DMS 273 (cell line): ENCODE data around the gene GAS2L2.
"Not testable (repeated sequence)": the region's sequence is repeated elsewhere in the genome, so short reads cannot be mapped to it uniquely, and the experiment has no call there.

Experiments used
- DNase-seq: peaks from one replicate; lab custom pipeline; 2025; ENCODE audit not compliant: unreplicated experiment; lab: John Stamatoyannopoulos, UW

The GAS2L2 gene

GRCh38 chr17:35773679-35774425 is 20.8 kb upstream of the GAS2L2 start:
- no peak for DNase-seq

- no peak for DNase-seq
Observed at GRCh38 chr17:35773129-35773528, 20.1 kb upstream of the GAS2L2 start.

- DNase-seq = no peak
Observed at GRCh38 chr17:35769895-35770486, 17.0 kb upstream of the GAS2L2 start.

GRCh38 chr17:35768797-35769196 is 15.8 kb upstream of the GAS2L2 start:
- no peak for DNase-seq

GRCh38 chr17:35766903-35767510 is 14.0 kb upstream of the GAS2L2 start:
- DNase-seq = peak; percentile 71

GRCh38 chr17:35766489-35766877 is 13.4 kb upstream of the GAS2L2 start:
- no peak for DNase-seq

GRCh38 chr17:35765756-35766488 is 12.9 kb upstream of the GAS2L2 start:
- no peak for DNase-seq

GRCh38 chr17:35765086-35765710 is 12.2 kb upstream of the GAS2L2 start:
- DNase-seq = no peak

- DNase-seq = peak; percentile 97
Observed at GRCh38 chr17:35764123-35764991, 11.3 kb upstream of the GAS2L2 start.

- DNase-seq = no peak
Observed at GRCh38 chr17:35763767-35764122, 10.7 kb upstream of the GAS2L2 start.

GRCh38 chr17:35761601-35762000 is 8.6 kb upstream of the GAS2L2 start:
- DNase-seq = no peak

- DNase-seq = no peak
Observed at GRCh38 chr17:35760587-35760986, 7.5 kb upstream of the GAS2L2 start, which contains the start of gene C17orf50. TSS of gene C17orf50 (plus strand) at chr17:35760887. CDS start at chr17:35760942, 55 bp downstream.

GRCh38 chr17:35757243-35757642 is 4.2 kb upstream of the GAS2L2 start:
- no peak for DNase-seq

GRCh38 chr17:35752471-35752870 is 568 bp downstream of the GAS2L2 start:
- no peak for DNase-seq

- not testable (repeated sequence) for DNase-seq
Observed at GRCh38 chr17:35751541-35751940, 1.5 kb downstream of the GAS2L2 start.

GRCh38 chr17:35750526-35751395 is 2.3 kb downstream of the GAS2L2 start:
- DNase-seq = peak; percentile 71

GRCh38 chr17:35749560-35750412 is 3.3 kb downstream of the GAS2L2 start:
- DNase-seq = peak; percentile 51

GRCh38 chr17:35748979-35749378 is 4.1 kb downstream of the GAS2L2 start:
- DNase-seq = no peak
